ENCODE results near the gene SIGLEC6.

Gene SIGLEC6

GRCh38 chr19:51531349-51532315, at the start of gene SIGLEC6:
SIGLEC6 (minus strand) TSS chr19:51531670; CDS start chr19:51531648, 22 bp downstream.
- H3K4me3 ChIP-seq (ENCODE audit: low read depth, low read length): no peak within 1 kb of the TSS
- TF ChIP-seq, protein P1, sequence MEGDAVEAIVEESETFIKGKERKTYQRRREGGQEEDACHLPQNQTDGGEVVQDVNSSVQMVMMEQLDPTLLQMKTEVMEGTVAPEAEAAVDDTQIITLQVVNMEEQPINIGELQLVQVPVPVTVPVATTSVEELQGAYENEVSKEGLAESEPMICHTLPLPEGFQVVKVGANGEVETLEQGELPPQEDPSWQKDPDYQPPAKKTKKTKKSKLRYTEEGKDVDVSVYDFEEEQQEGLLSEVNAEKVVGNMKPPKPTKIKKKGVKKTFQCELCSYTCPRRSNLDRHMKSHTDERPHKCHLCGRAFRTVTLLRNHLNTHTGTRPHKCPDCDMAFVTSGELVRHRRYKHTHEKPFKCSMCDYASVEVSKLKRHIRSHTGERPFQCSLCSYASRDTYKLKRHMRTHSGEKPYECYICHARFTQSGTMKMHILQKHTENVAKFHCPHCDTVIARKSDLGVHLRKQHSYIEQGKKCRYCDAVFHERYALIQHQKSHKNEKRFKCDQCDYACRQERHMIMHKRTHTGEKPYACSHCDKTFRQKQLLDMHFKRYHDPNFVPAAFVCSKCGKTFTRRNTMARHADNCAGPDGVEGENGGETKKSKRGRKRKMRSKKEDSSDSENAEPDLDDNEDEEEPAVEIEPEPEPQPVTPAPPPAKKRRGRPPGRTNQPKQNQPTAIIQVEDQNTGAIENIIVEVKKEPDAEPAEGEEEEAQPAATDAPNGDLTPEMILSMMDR (IDR thresholded peaks at IDR 0.05; ENCODE audit: insufficient read depth, low read depth, low read length, missing control alignments): no peak
- DNase-seq (ENCODE audit: low read depth): peak; percentile 78

GRCh38 chr19:51576850-51577249, 45.4 kb upstream of the SIGLEC6 start:
- TF ChIP-seq, protein P1 (IDR thresholded peaks at IDR 0.05; ENCODE audit: insufficient read depth, low read depth, low read length, missing control alignments): no peak
- DNase-seq (ENCODE audit: low read depth): peak; percentile 61
- no peak overlapping the region for H3K4me3 ChIP-seq (ENCODE audit: low read depth, low read length)

GRCh38 chr19:51573331-51573730, 41.9 kb upstream of the SIGLEC6 start:
- TF ChIP-seq, protein P1 (IDR thresholded peaks at IDR 0.05; ENCODE audit: insufficient read depth, low read depth, low read length, missing control alignments): no peak
- no peak for DNase-seq (ENCODE audit: low read depth)
- H3K4me3 ChIP-seq (ENCODE audit: low read depth, low read length): no peak overlapping the region

GRCh38 chr19:51572908-51573307, 41.4 kb upstream of the SIGLEC6 start:
- no peak for DNase-seq (ENCODE audit: low read depth)
- TF ChIP-seq, protein P1 (IDR thresholded peaks at IDR 0.05; ENCODE audit: insufficient read depth, low read depth, low read length, missing control alignments): no peak

GRCh38 chr19:51572410-51572809, 40.9 kb upstream of the SIGLEC6 start:
- peak overlapping the region; percentile 74 for H3K4me3 ChIP-seq (ENCODE audit: low read depth, low read length)
- DNase-seq (ENCODE audit: low read depth): peak; percentile 55
- TF ChIP-seq, protein P1 (IDR thresholded peaks at IDR 0.05; ENCODE audit: insufficient read depth, low read depth, low read length, missing control alignments): no peak

More at GRCh38 chr19:51572908-51573307, 41.4 kb upstream of the SIGLEC6 start:
- H3K4me3 ChIP-seq (ENCODE audit: low read depth, low read length): no peak overlapping the region

- peak overlapping the region; percentile 74 for H3K4me3 ChIP-seq (ENCODE audit: low read depth, low read length)
- DNase-seq (ENCODE audit: low read depth): no peak
- TF ChIP-seq, protein P1 (IDR thresholded peaks at IDR 0.05; ENCODE audit: insufficient read depth, low read depth, low read length, missing control alignments): no peak
These were observed 40.1 kb upstream of the SIGLEC6 start for GRCh38 chr19:51571599-51571998.

Measured in GM12865 (cell line).